GM19035 (cell line): ENCODE data around the gene ADGRG1.

Experiments
- ATAC-seq: cut with Tn5 transposase; IDR thresholded peaks from one replicate; pipeline ENCODE4 v1.9.1; 2021; ENCODE audit not compliant: unreplicated experiment

ADGRG1 gene

DNA sequence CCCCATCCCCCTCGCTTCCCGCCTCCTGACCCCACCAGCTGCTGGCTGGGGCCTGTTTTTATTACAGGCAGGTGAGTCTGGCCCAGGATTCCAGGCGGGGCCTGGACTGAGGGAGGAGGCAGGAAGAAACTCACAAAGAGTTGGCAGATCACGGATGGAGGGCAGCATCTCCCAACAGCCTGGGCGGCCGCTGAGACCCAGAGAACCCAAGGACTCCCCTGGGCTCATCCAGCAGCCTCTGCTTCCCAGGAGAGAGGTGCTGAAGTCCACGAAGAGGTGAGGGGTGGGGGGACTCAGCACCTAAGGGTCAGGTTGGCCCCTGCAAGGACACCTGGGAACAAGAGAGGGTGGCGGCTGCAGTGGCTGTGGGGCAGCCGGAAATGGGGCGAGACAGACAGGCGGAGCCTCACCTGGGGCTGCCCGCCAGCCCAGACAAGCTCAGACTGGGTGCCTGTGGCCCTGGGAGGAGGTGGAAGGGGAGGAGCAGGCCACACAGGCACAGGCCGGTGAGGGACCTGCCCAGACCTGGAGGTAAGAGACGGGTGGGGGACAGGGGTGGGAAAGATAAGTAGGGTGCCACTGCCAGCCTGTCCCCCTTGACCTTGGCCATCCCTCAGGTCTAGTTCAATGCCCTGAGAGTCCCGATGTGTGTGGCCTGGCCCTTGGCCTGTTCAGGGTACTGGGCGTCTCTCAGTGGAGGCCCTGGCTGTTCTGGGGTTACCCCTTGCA lies 8.7 kb upstream of the ADGRG1 start:
- no peak for ATAC-seq

- no peak for ATAC-seq
These were observed 7.8 kb upstream of the ADGRG1 start for GRCh38 chr16:57620335-57621231.

DNA sequence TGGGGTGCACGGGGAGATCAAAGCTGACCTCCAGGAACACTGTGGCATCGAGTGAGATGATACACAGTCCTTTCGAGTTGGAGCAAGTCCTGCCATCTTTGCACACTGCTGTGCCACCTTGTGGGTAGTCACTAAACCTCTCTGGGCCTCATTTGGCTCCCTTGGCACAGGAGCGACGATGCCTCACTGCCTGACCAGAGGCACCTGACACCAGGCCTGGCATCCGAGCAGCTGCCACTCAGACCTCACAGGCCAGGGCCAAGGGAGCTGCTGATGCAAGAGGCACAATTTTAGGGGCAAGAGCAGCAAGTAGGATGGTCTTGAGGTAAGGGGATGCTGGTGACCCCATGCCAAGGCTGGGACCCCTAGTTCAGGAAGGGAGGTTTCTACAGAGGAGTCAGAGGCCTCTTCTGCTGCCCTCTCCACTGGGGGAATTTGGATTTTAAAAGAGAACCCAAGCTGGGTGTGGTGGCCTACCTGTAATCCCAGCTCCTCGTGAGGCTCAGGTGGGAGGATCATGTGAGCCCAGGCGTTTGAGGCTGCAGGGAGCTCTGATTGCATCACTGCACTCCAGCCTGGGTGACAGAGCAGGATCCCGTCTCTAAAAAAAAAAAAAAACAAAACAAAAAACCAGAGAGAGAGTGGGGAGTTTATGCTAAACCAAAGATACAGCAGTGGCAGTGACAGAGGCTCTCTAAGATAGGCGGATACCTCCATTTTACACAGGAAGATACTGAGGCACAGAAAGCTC lies 6.7 kb upstream of the ADGRG1 start:
- ATAC-seq = no peak

- no peak for ATAC-seq
These were observed 5.8 kb upstream of the ADGRG1 start for GRCh38 chr16:57622361-57623250.

DNA sequence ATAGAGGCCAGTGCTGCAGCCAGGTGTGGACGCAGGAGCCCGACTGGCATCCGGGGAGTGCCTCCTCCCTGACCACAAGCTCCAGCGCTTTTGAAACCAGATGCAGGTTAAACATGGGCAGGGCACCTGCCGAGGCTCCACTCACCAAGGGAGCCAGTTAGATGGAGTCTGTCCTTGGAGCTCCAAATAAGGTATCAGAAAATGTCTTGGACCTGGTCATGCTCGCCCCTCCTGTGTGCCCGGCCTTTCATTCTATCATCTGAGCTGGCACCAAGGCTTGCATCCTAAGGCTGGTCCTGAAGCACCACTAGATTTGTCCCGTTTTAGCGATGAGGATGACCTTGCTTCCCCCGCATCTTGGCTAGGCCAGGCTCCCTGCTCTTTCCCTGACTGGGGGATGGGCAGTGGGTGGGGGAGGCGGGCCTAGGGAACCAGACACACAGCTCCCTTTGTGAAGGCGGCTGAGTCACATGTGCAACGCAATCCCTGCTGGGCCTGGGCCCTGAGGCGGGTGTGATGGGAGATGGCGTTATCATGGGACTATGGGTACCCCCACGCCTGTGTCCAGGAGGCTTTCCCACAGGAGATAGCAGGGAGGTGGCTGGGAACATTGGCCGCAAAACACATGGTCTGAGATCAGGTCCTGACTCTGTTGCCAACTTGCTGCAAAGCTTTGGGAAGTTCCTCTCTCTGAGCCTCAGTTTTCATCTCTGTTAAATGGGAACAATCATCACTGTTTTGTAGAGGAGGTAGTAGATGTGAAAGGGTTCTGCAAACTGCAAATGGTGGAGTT lies 5.0 kb upstream of the ADGRG1 start:
- no peak for ATAC-seq

- no peak for ATAC-seq
These were observed 4.3 kb upstream of the ADGRG1 start for GRCh38 chr16:57624044-57624688.

DNA sequence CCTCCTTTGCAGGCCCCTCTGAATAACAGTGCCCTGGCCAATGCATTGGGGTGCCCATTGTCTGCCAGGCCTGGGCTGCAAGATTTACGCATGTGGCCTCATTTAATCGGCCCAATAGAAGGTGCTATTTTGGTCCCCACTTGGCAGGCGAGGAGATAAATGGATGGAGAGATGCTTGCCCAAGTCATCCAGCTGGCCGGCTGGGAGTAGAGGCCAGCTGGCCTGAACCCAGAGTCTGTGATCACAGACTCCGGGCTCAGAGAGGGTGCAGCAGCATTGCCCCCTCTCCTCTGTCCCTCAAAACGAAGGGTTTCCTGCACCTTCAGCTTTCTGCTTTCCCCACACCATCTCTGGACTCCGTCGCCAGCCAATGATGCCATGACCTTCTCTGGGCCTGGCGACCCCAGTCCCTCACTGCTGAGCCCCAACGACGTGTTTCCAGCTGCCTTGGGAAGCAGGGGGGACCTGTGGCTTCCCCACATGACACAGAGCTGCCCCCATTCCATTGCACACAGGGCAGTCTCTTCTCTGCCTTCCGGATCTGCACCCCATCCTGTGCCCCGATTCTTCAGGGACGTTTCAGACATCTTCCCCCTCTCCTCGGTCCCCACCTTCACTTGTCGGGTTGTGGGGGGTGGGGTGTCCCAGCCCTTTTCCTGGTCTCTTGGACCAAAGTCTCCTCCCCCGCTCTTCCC lies 3.5 kb upstream of the ADGRG1 start:
- no peak for ATAC-seq

DNA sequence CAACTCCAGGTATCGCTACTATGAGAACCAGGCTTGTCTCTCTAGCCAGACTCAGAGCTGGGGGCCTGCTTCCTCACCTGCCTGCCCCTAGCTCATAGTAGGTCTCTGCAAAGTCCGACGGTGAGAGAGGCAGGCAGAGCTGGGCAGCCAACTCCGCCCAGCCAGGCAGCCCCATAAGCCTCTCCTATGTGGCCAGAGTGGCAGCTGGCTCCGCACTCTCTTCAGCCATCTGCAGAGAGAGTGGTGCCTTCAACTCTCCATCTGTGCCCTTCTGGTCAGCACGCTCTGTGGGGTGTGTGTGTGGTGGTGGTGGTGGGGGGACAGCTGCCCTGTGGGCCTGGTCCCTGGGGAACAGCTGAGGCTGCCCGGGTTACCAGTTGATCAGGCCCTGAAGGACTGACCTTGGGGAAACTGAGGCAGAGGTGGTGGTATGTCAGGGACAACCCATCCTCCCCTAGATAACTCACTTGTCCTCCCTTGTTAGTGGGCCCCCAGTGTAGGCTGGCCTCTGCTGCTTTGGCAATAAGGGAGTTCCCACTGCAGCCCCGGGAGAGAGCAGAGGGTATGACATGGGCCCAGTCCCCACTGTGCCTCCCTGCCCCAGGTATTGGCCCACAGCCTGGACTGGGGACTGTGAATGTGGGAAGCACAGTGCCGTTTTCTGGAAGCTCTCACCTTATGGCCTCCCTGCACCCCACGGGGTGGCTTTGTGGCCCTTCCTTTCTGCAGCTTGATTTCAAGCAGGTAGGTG lies 1.8 kb upstream of the ADGRG1 start:
- ATAC-seq = no peak

DNA sequence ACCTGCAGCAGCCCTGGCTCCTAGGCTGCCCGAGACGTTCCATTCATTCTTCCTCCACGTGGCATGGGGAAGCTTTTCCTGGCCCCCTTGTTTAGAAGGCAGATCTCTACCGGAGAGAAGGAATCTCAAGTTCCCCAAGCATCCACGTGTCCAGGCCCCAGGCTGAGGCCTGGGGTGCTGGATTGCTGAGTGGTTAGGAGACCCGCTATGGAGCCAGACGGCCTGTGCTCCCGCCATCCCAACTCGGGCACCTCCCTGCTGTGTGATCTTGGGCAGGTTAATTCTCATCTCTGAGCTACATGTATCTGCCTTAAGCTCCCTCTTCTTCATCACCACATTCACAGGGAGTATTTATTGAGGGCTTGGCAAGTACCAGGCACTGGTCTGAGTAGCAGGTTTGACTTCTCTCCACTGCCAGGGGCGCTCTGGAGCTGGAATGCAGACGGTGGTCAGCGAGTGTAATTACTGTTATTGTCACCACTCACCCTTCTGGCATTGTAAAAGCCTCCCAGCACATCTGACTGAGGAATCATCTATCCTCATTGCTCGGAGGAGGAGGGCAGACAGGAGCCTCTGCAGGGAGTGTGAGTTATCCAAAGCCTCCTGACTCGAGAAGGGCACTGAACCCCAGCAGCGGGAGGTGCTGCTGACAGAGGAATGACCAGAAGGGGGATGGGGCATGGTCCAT lies 1.1 kb upstream of the ADGRG1 start:
- no peak for ATAC-seq

GRCh38 chr16:57628783-57629293 lies 408 bp downstream of the ADGRG1 start:
- ATAC-seq = no peak

GRCh38 chr16:57629516-57630406 lies 1.3 kb downstream of the ADGRG1 start:
- no peak for ATAC-seq

DNA sequence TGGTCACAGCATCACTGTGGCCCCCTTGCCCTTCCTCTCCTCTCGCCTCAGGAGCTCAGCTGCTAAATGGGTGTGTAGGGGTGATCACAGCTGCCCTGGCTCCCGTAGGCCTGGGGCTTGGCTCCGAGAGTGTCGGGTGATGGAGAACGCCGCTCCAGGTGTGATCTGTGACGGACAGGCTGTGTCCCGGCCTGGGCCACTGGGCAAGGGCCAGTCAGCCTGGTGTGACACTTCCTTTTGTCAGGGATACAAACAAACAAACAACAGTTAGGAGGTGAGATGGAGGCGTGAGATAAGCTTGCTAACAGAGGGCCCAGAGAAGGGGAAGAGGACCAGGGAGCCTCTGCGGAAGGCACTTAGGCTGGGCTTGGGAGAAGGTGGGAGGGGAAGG lies 2.0 kb downstream of the ADGRG1 start:
- no peak for ATAC-seq

GRCh38 chr16:57630931-57631845 lies 2.8 kb downstream of the ADGRG1 start:
- ATAC-seq = no peak

DNA sequence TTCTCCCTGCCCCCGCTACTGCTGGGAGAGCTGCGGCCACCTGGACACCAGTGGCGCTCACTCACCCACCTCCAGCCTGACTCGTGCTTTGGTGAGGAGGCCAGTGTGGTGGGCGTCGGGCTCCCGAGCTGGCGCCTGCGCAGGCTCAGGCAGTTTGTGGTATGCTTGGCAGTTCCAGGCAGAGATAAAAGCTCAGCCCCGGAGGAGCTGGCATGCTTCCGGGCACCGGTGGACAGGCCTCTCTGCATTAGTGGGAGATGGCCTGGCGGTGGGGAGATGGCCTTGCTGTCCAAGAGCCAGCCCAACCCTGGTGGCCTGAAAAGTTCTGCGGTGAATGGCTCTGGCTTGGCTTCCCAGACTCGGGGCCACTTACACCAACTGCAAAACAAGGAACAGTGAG lies 4.1 kb downstream of the ADGRG1 start:
- no peak for ATAC-seq

GRCh38 chr16:57633383-57634064 lies 5.1 kb downstream of the ADGRG1 start:
- ATAC-seq = no peak
